ENCODE measurements around the gene GPR146. TPM values are rescaled to one million over a fixed set of nuclear protein-coding genes. Genes with fewer than 3 reads are reported as not detected.
A peak's percentile ranks its signal among the peaks of the same experiment; 100 is the strongest.

GPR146 gene
- polyA plus RNA-seq, 4 donors, result 1.1 to 13.4 (median 2.7) TPM

GRCh38 chr7:1050254-1050906 lies 6.0 kb downstream of the GPR146 start:
- no peak for FAIRE-seq
- H3K4me1 ChIP-seq (ENCODE audit: control insufficient read depth in 3 of 3, insufficient read depth in 2 of 3, low read depth in 1 of 3, low read length in 2 of 3), result peaks cover 0 to 32% (median 0%) of the 10 kb centered on the region in 3 donors
- WGBS, 3 donors, result 90 to 93% (median 93%) methylated on average over 24 to 30 of the region's 30 CpGs
- H3K27me3 ChIP-seq (ENCODE audit: control insufficient read depth in 3 of 3, insufficient read depth in 3 of 3, low read length in 3 of 3), result no peaks in the 10 kb centered on the region
- H3K4me3 ChIP-seq (ENCODE audit: low read depth in 1 of 3, low read length in 3 of 3), result no peak overlapping the region
- peaks cover 0 to 39% (median 0%) of the 10 kb centered on the region in 3 donors for H3K36me3 ChIP-seq (ENCODE audit: control insufficient read depth in 3 of 3, insufficient read depth in 2 of 3, low read depth in 1 of 3, low read length in 3 of 3)
- no peak overlapping the region for H3K27ac ChIP-seq (ENCODE audit: low read depth in 1 of 3, low read length in 2 of 3)
- no peak for DNase-seq
- no peaks in the 10 kb centered on the region for H3K9me3 ChIP-seq (ENCODE audit: control insufficient read depth in 2 of 2, insufficient read depth in 1 of 2, low read depth in 1 of 2, low read length in 1 of 2)

DNA sequence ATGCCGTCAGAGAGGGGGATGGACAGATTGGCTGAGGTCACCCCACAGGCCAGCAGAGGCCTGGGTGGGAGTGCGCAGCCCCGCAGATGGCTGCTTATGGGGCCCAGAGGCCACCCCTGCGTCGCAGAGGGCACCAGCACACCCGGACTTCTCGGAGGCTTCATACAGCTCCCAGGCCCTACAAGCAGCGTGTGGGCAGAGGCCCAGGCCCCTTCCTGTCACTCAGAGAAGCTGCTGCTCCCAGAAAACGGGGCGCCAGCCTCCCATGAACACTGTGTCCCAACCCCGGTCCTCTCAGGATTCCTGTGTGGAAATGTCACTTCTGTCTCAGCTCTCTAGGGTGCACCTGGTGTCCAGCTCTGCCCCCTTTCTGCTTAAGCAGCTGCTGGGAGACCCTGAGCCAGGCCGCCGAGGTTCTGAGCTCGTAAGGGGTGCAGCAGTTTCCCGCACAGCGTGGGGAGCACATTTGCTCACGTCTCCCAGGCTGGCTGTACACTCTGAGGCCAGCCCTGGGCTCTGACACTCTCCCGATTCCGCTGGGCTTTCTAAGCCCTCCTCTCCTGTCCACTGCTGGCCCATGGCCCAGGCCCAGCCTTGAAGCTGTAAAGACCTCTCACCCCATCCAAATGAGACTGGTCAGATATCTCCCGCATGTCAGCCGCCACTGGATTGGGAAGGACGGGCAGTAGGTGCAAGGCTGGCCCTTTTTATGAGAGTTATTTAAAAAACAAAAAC lies 6.8 kb downstream of the GPR146 start:
- no peak overlapping the region for H3K4me3 ChIP-seq (ENCODE audit: low read depth in 1 of 3, low read length in 3 of 3)
- DNase-seq, result no peak
- FAIRE-seq, result no peak

DNA sequence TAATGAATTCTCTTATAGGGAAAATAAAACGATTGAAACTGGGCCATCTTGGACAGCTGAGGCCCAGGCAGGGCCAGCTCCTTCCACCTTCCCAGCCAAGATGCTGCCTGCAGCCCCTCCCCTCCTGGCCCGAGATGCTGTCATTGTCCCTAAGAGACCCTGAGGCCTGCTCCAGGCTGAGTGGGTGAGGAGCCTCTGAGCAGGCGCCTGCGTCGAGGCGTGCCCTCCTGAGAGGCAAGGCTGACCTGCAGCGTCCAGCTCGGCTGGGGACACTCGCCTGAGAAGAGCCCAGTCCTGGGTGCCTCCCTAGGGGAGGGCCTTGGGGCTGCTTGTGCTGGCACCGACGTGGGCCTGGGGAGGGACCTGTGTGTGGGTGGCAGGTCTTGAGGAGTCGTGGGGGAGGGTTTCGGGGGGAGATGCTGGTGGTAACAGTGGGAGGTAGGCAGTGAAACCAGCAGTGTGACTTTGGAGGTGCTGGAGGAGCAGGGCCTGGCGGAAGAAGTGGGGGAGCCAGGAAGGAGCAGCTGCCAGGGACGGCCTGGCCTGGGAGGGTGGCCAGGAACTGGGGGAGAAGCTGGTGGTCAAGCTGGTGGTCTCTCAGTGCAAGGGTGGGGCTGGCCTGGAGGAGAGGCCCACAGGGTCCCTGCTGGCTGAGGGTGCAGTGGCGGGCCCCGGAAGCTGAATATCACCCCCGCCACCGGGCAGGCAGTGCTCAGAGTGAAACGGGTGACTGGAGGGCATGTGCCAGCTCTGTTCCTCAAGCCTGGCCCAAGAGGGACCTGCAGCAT lies 7.9 kb downstream of the GPR146 start:
- Histone ChIP-seq H3K4me1 (ENCODE audit: control insufficient read depth in 3 of 3, insufficient read depth in 2 of 3, low read depth in 1 of 3, low read length in 2 of 3) (peaks cover 0 to 16% (median 0%) of the 10 kb centered on the region in 3 donors), H3K27me3 (ENCODE audit: control insufficient read depth in 3 of 3, insufficient read depth in 3 of 3, low read length in 3 of 3) (no peaks in the 10 kb centered on the region), H3K9me3 (ENCODE audit: control insufficient read depth in 2 of 2, insufficient read depth in 1 of 2, low read depth in 1 of 2, low read length in 1 of 2) (no peaks in the 10 kb centered on the region), H3K4me3 (ENCODE audit: low read depth in 1 of 3, low read length in 3 of 3) (no peak overlapping the region), H3K36me3 (ENCODE audit: control insufficient read depth in 3 of 3, insufficient read depth in 2 of 3, low read depth in 1 of 3, low read length in 3 of 3) (peaks cover 0 to 43% (median 0%) of the 10 kb centered on the region in 3 donors), H3K27ac (ENCODE audit: low read depth in 1 of 3, low read length in 2 of 3) (peak overlapping the region in 1 of 3 donors; percentile 67)
- no peak for DNase-seq
- WGBS, 3 donors, result 65 to 86% (median 81%) methylated on average over 19 to 20 of the region's 20 CpGs
- no peak for FAIRE-seq

More for the DNA sequence above, 6.8 kb downstream of the GPR146 start:
- WGBS, 3 donors, result 82 to 93% (median 91%) methylated on average over 22 of the region's 22 CpGs
- Histone ChIP-seq H3K27me3 (ENCODE audit: control insufficient read depth in 3 of 3, insufficient read depth in 3 of 3, low read length in 3 of 3) (no peaks in the 10 kb centered on the region), H3K27ac (ENCODE audit: low read depth in 1 of 3, low read length in 2 of 3) (no peak overlapping the region), H3K36me3 (ENCODE audit: control insufficient read depth in 3 of 3, insufficient read depth in 2 of 3, low read depth in 1 of 3, low read length in 3 of 3) (peaks cover 0 to 41% (median 0%) of the 10 kb centered on the region in 3 donors), H3K9me3 (ENCODE audit: control insufficient read depth in 2 of 2, insufficient read depth in 1 of 2, low read depth in 1 of 2, low read length in 1 of 2) (no peaks in the 10 kb centered on the region), H3K4me1 (ENCODE audit: control insufficient read depth in 3 of 3, insufficient read depth in 2 of 3, low read depth in 1 of 3, low read length in 2 of 3) (peaks cover 0 to 27% (median 0%) of the 10 kb centered on the region in 3 donors)

DNA sequence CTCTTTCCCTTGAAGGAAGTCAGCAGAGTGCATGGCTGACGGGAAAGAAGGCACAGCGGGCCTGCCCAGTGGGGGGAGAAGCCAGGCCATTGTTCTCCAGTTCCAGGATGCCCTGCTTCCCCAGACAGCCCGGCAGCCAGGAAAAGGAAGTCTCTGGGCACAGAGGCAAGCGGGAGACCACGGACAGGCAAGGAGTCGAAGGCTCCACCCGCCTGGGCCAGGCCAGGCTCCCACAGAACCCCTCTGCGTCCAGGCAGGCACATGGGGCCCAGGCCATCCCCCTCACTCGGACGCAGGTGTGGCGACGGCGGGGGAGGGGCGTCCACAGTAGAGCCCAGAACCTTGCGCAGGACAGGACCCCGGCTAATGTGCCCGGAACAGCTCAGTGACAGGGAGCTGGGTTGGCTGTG lies 8.7 kb downstream of the GPR146 start:
- H3K4me3 ChIP-seq (ENCODE audit: low read depth in 1 of 3, low read length in 3 of 3), result no peak overlapping the region
- 76 to 87% (median 87%) methylated on average over 17 of the region's 17 CpGs for WGBS, 3 donors
- no peaks in the 10 kb centered on the region for H3K9me3 ChIP-seq (ENCODE audit: control insufficient read depth in 2 of 2, insufficient read depth in 1 of 2, low read depth in 1 of 2, low read length in 1 of 2)
- peaks cover 0 to 13% (median 0%) of the 10 kb centered on the region in 3 donors for H3K4me1 ChIP-seq (ENCODE audit: control insufficient read depth in 3 of 3, insufficient read depth in 2 of 3, low read depth in 1 of 3, low read length in 2 of 3)
- FAIRE-seq (no peak), DNase-seq (no peak)
- no peaks in the 10 kb centered on the region for H3K27me3 ChIP-seq (ENCODE audit: control insufficient read depth in 3 of 3, insufficient read depth in 3 of 3, low read length in 3 of 3)
- H3K36me3 ChIP-seq (ENCODE audit: control insufficient read depth in 3 of 3, insufficient read depth in 2 of 3, low read depth in 1 of 3, low read length in 3 of 3), result peaks cover 0 to 46% (median 0%) of the 10 kb centered on the region in 3 donors
- peak overlapping the region in 1 of 3 donors; percentile 70 for H3K27ac ChIP-seq (ENCODE audit: low read depth in 1 of 3, low read length in 2 of 3)

GRCh38 chr7:1053816-1054370 lies 9.5 kb downstream of the GPR146 start:
- Histone ChIP-seq H3K27ac (ENCODE audit: low read depth in 1 of 3, low read length in 2 of 3) (peak overlapping the region in 1 of 3 donors; percentile 41), H3K4me1 (ENCODE audit: control insufficient read depth in 3 of 3, insufficient read depth in 2 of 3, low read depth in 1 of 3, low read length in 2 of 3) (peaks cover 0 to 13% (median 0%) of the 10 kb centered on the region in 3 donors)

GRCh38 chr7:1054438-1054837 lies 10.1 kb downstream of the GPR146 start:
- no peaks in the 10 kb centered on the region for H3K27me3 ChIP-seq (ENCODE audit: control insufficient read depth in 3 of 3, insufficient read depth in 3 of 3, low read length in 3 of 3)
- H3K36me3 ChIP-seq (ENCODE audit: control insufficient read depth in 3 of 3, insufficient read depth in 2 of 3, low read depth in 1 of 3, low read length in 3 of 3), result peaks cover 0 to 50% (median 0%) of the 10 kb centered on the region in 3 donors
- peak overlapping the region in 2 of 3 donors; percentile 41 to 42 for H3K27ac ChIP-seq (ENCODE audit: low read depth in 1 of 3, low read length in 2 of 3)
- H3K9me3 ChIP-seq (ENCODE audit: control insufficient read depth in 2 of 2, insufficient read depth in 1 of 2, low read depth in 1 of 2, low read length in 1 of 2), result peaks cover 0 to 8% of the 10 kb centered on the region in 2 donors
- no peak overlapping the region for H3K4me3 ChIP-seq (ENCODE audit: low read depth in 1 of 3, low read length in 3 of 3)
- H3K4me1 ChIP-seq (ENCODE audit: control insufficient read depth in 3 of 3, insufficient read depth in 2 of 3, low read depth in 1 of 3, low read length in 2 of 3), result peaks cover 0 to 13% (median 2%) of the 10 kb centered on the region in 3 donors
- FAIRE-seq (no peak), DNase-seq (no peak)
- 63 to 87% (median 82%) methylated on average over 25 of the region's 25 CpGs for WGBS, 3 donors

More at GRCh38 chr7:1053816-1054370, 9.5 kb downstream of the GPR146 start:
- Histone ChIP-seq H3K27me3 (ENCODE audit: control insufficient read depth in 3 of 3, insufficient read depth in 3 of 3, low read length in 3 of 3) (no peaks in the 10 kb centered on the region), H3K36me3 (ENCODE audit: control insufficient read depth in 3 of 3, insufficient read depth in 2 of 3, low read depth in 1 of 3, low read length in 3 of 3) (peaks cover 0 to 50% (median 0%) of the 10 kb centered on the region in 3 donors), H3K4me3 (ENCODE audit: low read depth in 1 of 3, low read length in 3 of 3) (no peak overlapping the region), H3K9me3 (ENCODE audit: control insufficient read depth in 2 of 2, insufficient read depth in 1 of 2, low read depth in 1 of 2, low read length in 1 of 2) (peaks cover 0 to 8% of the 10 kb centered on the region in 2 donors)
- DNase-seq, result no peak
- no peak for FAIRE-seq
- WGBS, 3 donors, result 85 to 91% (median 88%) methylated on average over 17 of the region's 17 CpGs

DNA sequence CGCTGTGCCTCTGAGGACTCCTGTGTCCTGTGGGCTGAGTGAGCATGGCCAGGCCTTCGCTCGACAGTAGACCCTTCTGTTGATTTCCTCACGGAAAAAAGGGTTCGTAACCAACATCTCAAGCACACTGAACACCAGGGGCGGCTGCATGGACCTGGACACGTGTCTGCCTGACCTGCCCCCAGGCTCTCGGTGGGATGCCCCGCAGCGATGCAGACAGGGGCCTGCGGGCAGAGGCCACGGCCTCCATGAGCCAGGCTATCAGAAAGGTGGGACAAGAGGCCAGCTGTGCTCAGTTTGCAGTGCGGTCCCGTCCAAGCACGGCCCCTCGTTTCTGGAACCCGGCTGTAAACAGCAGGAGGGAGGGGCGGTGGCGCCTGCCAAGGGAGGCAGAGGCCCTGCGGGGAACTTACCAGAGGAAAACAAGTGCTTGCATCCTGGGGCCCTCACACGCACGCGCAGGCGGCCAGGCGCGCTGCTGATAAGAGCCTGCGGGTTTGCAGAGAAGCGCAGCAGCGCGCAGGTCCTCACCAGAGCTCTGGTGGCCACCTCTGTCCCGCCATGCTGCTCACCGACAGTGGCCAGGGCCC lies 10.6 kb downstream of the GPR146 start:
- DNase-seq (peak in 1 of 2 donors; percentile 61), FAIRE-seq (no peak)
- peaks cover 0 to under 1% (median 0%) of the 10 kb centered on the region in 3 donors for H3K27me3 ChIP-seq (ENCODE audit: control insufficient read depth in 3 of 3, insufficient read depth in 3 of 3, low read length in 3 of 3)
- H3K9me3 ChIP-seq (ENCODE audit: control insufficient read depth in 2 of 2, insufficient read depth in 1 of 2, low read depth in 1 of 2, low read length in 1 of 2), result peaks cover 0 to 8% of the 10 kb centered on the region in 2 donors
- peaks cover 0 to 49% (median 0%) of the 10 kb centered on the region in 3 donors for H3K36me3 ChIP-seq (ENCODE audit: control insufficient read depth in 3 of 3, insufficient read depth in 2 of 3, low read depth in 1 of 3, low read length in 3 of 3)
- H3K4me1 ChIP-seq (ENCODE audit: control insufficient read depth in 3 of 3, insufficient read depth in 2 of 3, low read depth in 1 of 3, low read length in 2 of 3), result peaks cover 0 to 14% (median 5%) of the 10 kb centered on the region in 3 donors
- peak overlapping the region in 2 of 3 donors; percentile 42 to 49 for H3K27ac ChIP-seq (ENCODE audit: low read depth in 1 of 3, low read length in 2 of 3)
- H3K4me3 ChIP-seq (ENCODE audit: low read depth in 1 of 3, low read length in 3 of 3), result no peak overlapping the region
- 33 to 83% (median 72%) methylated on average over 32 of the region's 32 CpGs for WGBS, 3 donors
